Endothelial cell of umbilical vein (primary cell): ENCODE data around the gene TWIST2. TPM values are rescaled to one million over a fixed set of nuclear protein-coding genes. Genes with fewer than 3 reads are reported as not detected.
A peak's percentile ranks its signal among the peaks of the same experiment; 100 is the strongest.

ENCODE experiments used
- BruUV-seq: library from RNA; stranded (reverse); fragments of 400-500 nt; replicated peaks from 2 replicates; lab custom pipeline; 2021; lab: Mats Ljungman, UMichigan
- CTCF ChIA-PET: fragments of 300-600, 350-600 bp; sonication (Branson Sonifier 250); formaldehyde crosslinking; loops from one replicate; lab custom pipeline; 2021; ENCODE audit warnings: antibody characterized with exemption, inconsistent platforms; lab: Charles Lee
- POLR2A ChIA-PET: fragments of 300-600, 350-600 bp; sonication (Branson Sonifier 250); formaldehyde crosslinking; loops from one replicate; lab custom pipeline; 2021; ENCODE audit warnings: antibody characterized with exemption, inconsistent platforms; lab: Charles Lee
- DNase-seq: peaks from one replicate; pipeline ENCODE4 v3.0.0-alpha.2; 2011; ENCODE audit warnings: low read depth, low spot score
- FAIRE-seq: peaks from 2 replicates; lab custom pipeline; 2011; peaks lifted over from hg19 to GRCh38; lab: Jason Lieb, UNC
- H2AFZ ChIP-seq: 2 replicates; pipeline ENCODE4 v1.6.0; 2012; ENCODE audit warnings: low read depth, low read length, control low read depth, inconsistent platforms
- H3K27ac ChIP-seq: 2 replicates; pipeline ENCODE4 v1.5.1; 2011; ENCODE audit warnings: low read depth, mild to moderate bottlenecking, control low read depth, low read length, moderate library complexity; ENCODE audit not compliant: insufficient read depth
- H3K27me3 ChIP-seq, 2 experiments: 2 replicates each; pipeline versions ENCODE4 v1.6.0 to v1.6.1; 2011; ENCODE audit warnings: low read length in 2 of 2, mixed read lengths in 1 of 2; ENCODE audit not compliant: control insufficient read depth in 2 of 2, insufficient read depth in 2 of 2
- H3K36me3 ChIP-seq, 2 experiments: 2 replicates in 1 of 2; 3 replicates in 1 of 2; pipeline ENCODE4 v1.5.1; 2011; ENCODE audit warnings: low read length in 2 of 2, mild to moderate bottlenecking in 1 of 2, moderate library complexity in 1 of 2; ENCODE audit not compliant: control insufficient read depth in 2 of 2, insufficient read depth in 2 of 2; ENCODE audit errors: extremely low read depth in 1 of 2
- H3K4me1 ChIP-seq: 3 replicates; pipeline ENCODE4 v1.5.1; 2011; ENCODE audit warnings: mild to moderate bottlenecking, low read length; ENCODE audit not compliant: control insufficient read depth, insufficient read depth; ENCODE audit errors: extremely low read depth
- H3K4me2 ChIP-seq: 2 replicates; pipeline ENCODE4 v1.6.1; 2011; ENCODE audit warnings: low read length, control low read depth, mixed read lengths; ENCODE audit not compliant: insufficient read depth
- H3K4me3 ChIP-seq, 3 experiments: fragments of 200-600 bp in 1 of 3; sonication (generic), shearing (Covaris generic) in 1 of 3; replicated peaks in 1 of 3; 2 replicates each; pipeline ENCODE4 v1.5.1; 2011 to 2016; ENCODE audit warnings: control low read depth in 3 of 3, low read length in 3 of 3, mild to moderate bottlenecking in 2 of 3, inconsistent platforms in 1 of 3, low read depth in 1 of 3, moderate library complexity in 1 of 3; ENCODE audit not compliant: insufficient read depth in 1 of 3
- H3K79me2 ChIP-seq: 2 replicates; pipeline ENCODE4 v1.6.0; 2012; ENCODE audit warnings: low read length, inconsistent platforms; ENCODE audit not compliant: control insufficient read depth, insufficient read depth
- H3K9ac ChIP-seq: replicated peaks from 2 replicates; pipeline ENCODE3; 2011; ENCODE audit warnings: low read length, control low read depth; ENCODE audit not compliant: insufficient read depth; ENCODE audit errors: extremely low read depth
- H3K9me1 ChIP-seq: replicated peaks from 3 replicates; pipeline ENCODE4 v1.6.0; 2011; ENCODE audit warnings: mild to moderate bottlenecking, low read length; ENCODE audit not compliant: control insufficient read depth, insufficient read depth; ENCODE audit errors: extremely low read depth
- H3K9me3 ChIP-seq: replicated peaks from 2 replicates; pipeline ENCODE4 v1.5.1; 2012; ENCODE audit warnings: low read length, inconsistent platforms; ENCODE audit not compliant: control insufficient read depth, insufficient read depth
- H4K20me1 ChIP-seq: replicated peaks from 2 replicates; pipeline ENCODE3; 2011; ENCODE audit warnings: mild to moderate bottlenecking, low read length; ENCODE audit not compliant: control insufficient read depth, insufficient read depth; ENCODE audit errors: extremely low read depth
- EZH2 ChIP-seq: IDR thresholded peaks from 2 replicates; pipeline ENCODE4 v1.6.1; 2012; ENCODE audit warnings: borderline replicate concordance, low read depth, mild to moderate bottlenecking, moderate library complexity, low read length, inconsistent platforms; ENCODE audit not compliant: severe bottlenecking
- FOS ChIP-seq: IDR thresholded peaks from 2 replicates; pipeline ENCODE4 v1.6.1; 2011; ENCODE audit warnings: mild to moderate bottlenecking, low read length, moderate library complexity, borderline replicate concordance; ENCODE audit not compliant: insufficient read depth
- GATA2 ChIP-seq: IDR thresholded peaks from 2 replicates; pipeline ENCODE4 v1.7.0; 2011; ENCODE audit warnings: low read depth, mild to moderate bottlenecking, moderate library complexity, mixed read lengths, low read length; ENCODE audit not compliant: insufficient read length, insufficient read depth
- JUN ChIP-seq: IDR thresholded peaks from 2 replicates; pipeline ENCODE4 v1.6.1; 2011; ENCODE audit warnings: borderline replicate concordance, low read depth; ENCODE audit not compliant: insufficient read length, insufficient read depth
- MYC ChIP-seq: IDR thresholded peaks from one replicate; pipeline ENCODE4 v1.6.1; 2011; ENCODE audit warnings: mild to moderate bottlenecking, low read depth, low read length
- POLR2A ChIP-seq: IDR thresholded peaks from 2 replicates; pipeline ENCODE4 v1.6.1; 2012; ENCODE audit warnings: low read depth, mild to moderate bottlenecking, control low read depth, low read length
- POLR2AphosphoS5 ChIP-seq: IDR thresholded peaks from 2 replicates; pipeline ENCODE4 v1.6.1; 2012; ENCODE audit warnings: low read depth, mild to moderate bottlenecking, control low read depth, low read length, moderate library complexity; ENCODE audit not compliant: insufficient read depth
- dilution Hi-C: fragments of 300-500 bp; cut with MboI; formaldehyde crosslinking; loops from one replicate; pipeline ENCODE4 v1.15.0; 2019; ENCODE audit warnings: low sequenced_read_pairs; ENCODE audit not compliant: extremely low pct_ligation_motif_present
- intact Hi-C: fragments of 100-400 bp; cut with micrococcal nuclease; formaldehyde crosslinking; loops from one replicate; pipeline ENCODE4 v1.10.0; 2022
- polyA plus RNA-seq, 4 experiments: library from polyadenylated mRNA; depleted of rRNA in 3 of 4; stranded (reverse) in 3 of 4; unstranded in 1 of 4; fragments of >200 nt; gene quantifications; 2 replicates each; pipeline versions ENCODE4 v1.2.1 to v1.2.3, GENCODE V29; 2011 to 2012; ENCODE audit warnings: missing spikeins in 1 of 4
- total RNA-seq: library from RNA; stranded (reverse); gene quantifications from 2 replicates; pipeline ENCODE4 v1.2.3, GENCODE V29; 2021
- TF ChIP-seq, protein P1 (sequence below), 2 donors: IDR thresholded peaks; 1 replicate in 1 of 2; 2 replicates in 1 of 2; pipeline ENCODE4 v1.5.1; 2011; ENCODE audit warnings: low read length in 2 of 2, mild to moderate bottlenecking in 2 of 2, moderate library complexity in 2 of 2, control low read depth in 1 of 2, inconsistent platforms in 1 of 2, low read depth in 1 of 2; ENCODE audit not compliant: insufficient read depth in 1 of 2; ENCODE audit errors: extremely low read depth in 1 of 2
- TF ChIP-seq, protein P2 (sequence below): IDR thresholded peaks from 2 replicates; pipeline ENCODE4 v1.6.1; 2011; ENCODE audit not compliant: insufficient read depth, insufficient read length

TWIST2 gene
- total and polyA plus RNA-seq, 2 donors (not counting 3 experiments of a cell fraction or from before 2014, with no cell fraction given): 2.3 to 3.4 TPM

DNA sequence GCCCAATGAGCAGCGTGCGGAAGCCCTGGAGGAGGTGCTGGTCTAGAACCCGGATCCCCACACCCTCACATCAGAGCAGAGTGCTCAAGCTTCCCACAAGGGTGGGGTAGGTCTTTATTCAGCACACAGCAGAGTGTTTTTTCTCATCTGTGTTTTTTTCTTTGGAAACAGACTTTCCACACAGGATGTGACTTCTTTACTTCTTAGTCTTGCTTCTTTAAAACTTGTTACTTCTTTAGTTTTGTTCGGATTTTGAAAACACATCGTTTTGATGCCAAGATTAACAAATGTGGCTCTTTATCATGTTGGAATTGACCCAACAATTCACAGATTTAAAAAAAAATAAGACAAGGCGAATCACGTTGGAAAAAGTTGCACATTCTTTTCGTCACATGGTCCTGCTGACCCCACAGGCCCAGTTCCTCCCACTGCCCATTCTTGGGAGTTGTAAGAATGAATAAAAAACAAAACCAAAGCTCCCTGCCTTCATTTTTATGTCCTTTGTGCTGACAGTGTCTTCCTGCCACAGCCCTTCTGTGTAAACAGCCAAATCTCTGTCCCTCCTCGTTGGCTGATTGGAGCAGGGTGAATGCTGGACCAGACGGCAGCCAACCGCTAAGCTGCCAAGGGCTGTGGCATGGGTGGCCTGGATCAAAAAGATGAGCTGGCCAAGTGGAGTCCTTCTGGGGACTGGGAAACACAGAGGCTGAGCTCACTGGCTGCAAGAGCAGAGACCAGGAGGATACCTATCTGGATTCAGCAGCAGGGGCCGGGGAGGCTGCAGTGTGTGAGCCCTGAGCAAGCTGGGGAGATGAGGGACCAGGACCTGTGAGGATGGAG lies 81.6 kb downstream of the TWIST2 start:
- H3K36me3 ChIP-seq: no peaks in the 10 kb centered on the region
- H3K27me3 ChIP-seq: no peaks in the 10 kb centered on the region
- H3K27ac ChIP-seq: no peak overlapping the region
- peak overlapping the region; percentile 26 for H2AFZ ChIP-seq
- no peaks in the 10 kb centered on the region for H3K79me2 ChIP-seq
- peak; percentile 93 for DNase-seq
- FAIRE-seq: no peak
- H3K9me3 ChIP-seq: no peaks in the 10 kb centered on the region
- no peaks in the 10 kb centered on the region for H4K20me1 ChIP-seq
- H3K9me1 ChIP-seq: peaks cover 2% of the 10 kb centered on the region
- no peaks in the 10 kb centered on the region for H3K4me1 ChIP-seq
- ChIA-PET CTCF (no interaction called here), POLR2A (no interaction called here)
- intact Hi-C loops: no loop called here
- dilution Hi-C loops: no loop called here
- no peak overlapping the region for H3K9ac ChIP-seq
- no peak for TF ChIP-seq POLR2A
- no TSS peak for BruUV-seq
- no peak overlapping the region for H3K4me3 ChIP-seq
- no peak overlapping the region for H3K4me2 ChIP-seq

DNA sequence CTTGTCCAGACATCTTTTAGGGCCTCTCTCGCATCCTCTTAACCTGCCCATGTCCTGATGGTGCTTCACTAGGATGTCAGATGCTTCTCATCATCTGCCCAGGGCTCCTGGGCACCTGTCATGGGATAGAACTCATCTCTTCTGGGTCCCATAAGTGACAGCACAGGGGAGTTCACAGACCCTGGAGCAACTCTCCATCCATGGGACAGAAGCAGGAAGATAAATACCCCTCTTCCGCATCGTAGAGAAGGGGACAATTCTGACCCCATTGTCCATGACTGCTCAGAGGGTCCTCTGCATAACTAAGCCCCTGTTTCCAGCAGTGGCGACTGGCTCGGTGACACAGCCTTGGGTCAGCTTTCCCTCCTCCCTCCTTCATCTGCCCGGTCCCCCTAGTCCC lies 82.3 kb downstream of the TWIST2 start:
- ChIA-PET POLR2A (no interaction called here), CTCF (no interaction called here)
- H3K36me3 ChIP-seq: no peaks in the 10 kb centered on the region
- H3K4me3 ChIP-seq: no peak overlapping the region
- H3K27me3 ChIP-seq: no peaks in the 10 kb centered on the region
- no TSS peak for BruUV-seq
- TF ChIP-seq EZH2: no peak
- TF ChIP-seq POLR2A: no peak
- no peak for TF ChIP-seq POLR2AphosphoS5
- TF ChIP-seq GATA2: no peak
- no peak for TF ChIP-seq FOS
- TF ChIP-seq, protein P1, sequence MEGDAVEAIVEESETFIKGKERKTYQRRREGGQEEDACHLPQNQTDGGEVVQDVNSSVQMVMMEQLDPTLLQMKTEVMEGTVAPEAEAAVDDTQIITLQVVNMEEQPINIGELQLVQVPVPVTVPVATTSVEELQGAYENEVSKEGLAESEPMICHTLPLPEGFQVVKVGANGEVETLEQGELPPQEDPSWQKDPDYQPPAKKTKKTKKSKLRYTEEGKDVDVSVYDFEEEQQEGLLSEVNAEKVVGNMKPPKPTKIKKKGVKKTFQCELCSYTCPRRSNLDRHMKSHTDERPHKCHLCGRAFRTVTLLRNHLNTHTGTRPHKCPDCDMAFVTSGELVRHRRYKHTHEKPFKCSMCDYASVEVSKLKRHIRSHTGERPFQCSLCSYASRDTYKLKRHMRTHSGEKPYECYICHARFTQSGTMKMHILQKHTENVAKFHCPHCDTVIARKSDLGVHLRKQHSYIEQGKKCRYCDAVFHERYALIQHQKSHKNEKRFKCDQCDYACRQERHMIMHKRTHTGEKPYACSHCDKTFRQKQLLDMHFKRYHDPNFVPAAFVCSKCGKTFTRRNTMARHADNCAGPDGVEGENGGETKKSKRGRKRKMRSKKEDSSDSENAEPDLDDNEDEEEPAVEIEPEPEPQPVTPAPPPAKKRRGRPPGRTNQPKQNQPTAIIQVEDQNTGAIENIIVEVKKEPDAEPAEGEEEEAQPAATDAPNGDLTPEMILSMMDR (IDR thresholded peaks at IDR 0.05; ENCODE audit: extremely low read depth in 1 of 2, insufficient read depth in 1 of 2, low read depth in 1 of 2, low read length in 2 of 2): no peak
- no peak for TF ChIP-seq MYC
- TF ChIP-seq, protein P2, sequence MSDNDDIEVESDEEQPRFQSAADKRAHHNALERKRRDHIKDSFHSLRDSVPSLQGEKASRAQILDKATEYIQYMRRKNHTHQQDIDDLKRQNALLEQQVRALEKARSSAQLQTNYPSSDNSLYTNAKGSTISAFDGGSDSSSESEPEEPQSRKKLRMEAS: no peak
- no peak for TF ChIP-seq JUN
- H3K9me3 ChIP-seq: no peaks in the 10 kb centered on the region
- no peak overlapping the region for H3K9ac ChIP-seq
- no peak overlapping the region for H2AFZ ChIP-seq
- DNase-seq (no peak), FAIRE-seq (no peak)
- no peak overlapping the region for H3K27ac ChIP-seq
- dilution Hi-C loops: no loop called here
- no peaks in the 10 kb centered on the region for H3K79me2 ChIP-seq
- no peak overlapping the region for H3K4me2 ChIP-seq
- H3K4me1 ChIP-seq: no peaks in the 10 kb centered on the region
- H3K9me1 ChIP-seq: peaks cover 2% of the 10 kb centered on the region
- intact Hi-C loops: no loop called here
- H4K20me1 ChIP-seq: no peaks in the 10 kb centered on the region
